Body of pancreas (tissue), 4 donors: ENCODE measurements around the gene PLCH1. TPM values are rescaled to one million over a fixed set of nuclear protein-coding genes. Genes with fewer than 3 reads are reported as not detected.

Source experiments
- ATAC-seq: fragments of 150-250 bp; one replicate; pipeline ENCODE4 v1.9.1; 2016
- DNase-seq, 4 donors: peaks; one replicate each; pipeline ENCODE4 v3.0.0-alpha.2; 2019
- H3K27ac ChIP-seq, 4 donors: fragments of 200-600 bp; sonication (generic); 1 replicate in 3 of 4; 2 replicates in 1 of 4; pipeline versions ENCODE4 v1.5.1 to v1.6.1; 2016 to 2019; ENCODE audit warnings: mild to moderate bottlenecking in 1 of 4, mixed read lengths in 1 of 4, moderate library complexity in 1 of 4
- H3K27me3 ChIP-seq, 2 donors: fragments of 200-600 bp; sonication (generic); one replicate each; pipeline ENCODE4 v1.6.0; 2016; ENCODE audit warnings: mild to moderate bottlenecking in 1 of 2
- H3K36me3 ChIP-seq, 2 donors: fragments of 200-600 bp; sonication (generic); replicated peaks in 1 of 2; 2 replicates each; pipeline ENCODE4 v1.5.1; 2016; ENCODE audit warnings: low read depth in 2 of 2; ENCODE audit not compliant: insufficient read depth in 1 of 2
- H3K4me1 ChIP-seq: fragments of 200-600 bp; sonication (generic); one replicate; pipeline ENCODE4 v1.6.0; 2016
- H3K4me3 ChIP-seq, 2 donors: fragments of 200-600 bp; sonication (generic); 1 replicate in 1 of 2; 2 replicates in 1 of 2; pipeline ENCODE4 v1.5.1; 2016 to 2019
- H3K9me3 ChIP-seq, 3 donors: fragments of 200-600 bp; sonication (generic); 1 replicate in 2 of 3; 2 replicates in 1 of 3; pipeline ENCODE4 v1.5.1; 2016
- POLR2A ChIP-seq, 3 donors: fragments of 450-650 bp; IDR thresholded peaks; one replicate each; pipeline ENCODE4 v1.6.1; 2016; ENCODE audit warnings: antibody characterized with exemption in 3 of 3, mild to moderate bottlenecking in 2 of 3
- WGBS, 2 donors: methylation state at CpG; one replicate each; pipeline ENCODE4 v1.1.5; 2017; 5-methylcytosine and 5-hydroxymethylcytosine counted together
- intact Hi-C: fragments of 100-400 bp; cut with DNase I; formaldehyde crosslinking; loops from one replicate; pipeline ENCODE4 v1.15.1; 2023
- total RNA-seq, 2 donors: library from RNA; depleted of rRNA; stranded (reverse); fragments of >200 nt; gene quantifications; one replicate each; pipeline ENCODE4 v1.1.0, GENCODE V29; 2016
- TF ChIP-seq, protein P1 (sequence below), 7 experiments: fragments of 450-650 bp in 4 of 7; fragments of 200-600 bp in 3 of 7; sonication (generic) in 3 of 7; IDR thresholded peaks; one replicate each; pipeline ENCODE4 v1.5.1; 2016 to 2019; ENCODE audit warnings: antibody characterized with exemption in 7 of 7

Gene PLCH1
- total RNA-seq, 2 donors from 2014 or later: 3.0 to 5.2 TPM

DNA sequence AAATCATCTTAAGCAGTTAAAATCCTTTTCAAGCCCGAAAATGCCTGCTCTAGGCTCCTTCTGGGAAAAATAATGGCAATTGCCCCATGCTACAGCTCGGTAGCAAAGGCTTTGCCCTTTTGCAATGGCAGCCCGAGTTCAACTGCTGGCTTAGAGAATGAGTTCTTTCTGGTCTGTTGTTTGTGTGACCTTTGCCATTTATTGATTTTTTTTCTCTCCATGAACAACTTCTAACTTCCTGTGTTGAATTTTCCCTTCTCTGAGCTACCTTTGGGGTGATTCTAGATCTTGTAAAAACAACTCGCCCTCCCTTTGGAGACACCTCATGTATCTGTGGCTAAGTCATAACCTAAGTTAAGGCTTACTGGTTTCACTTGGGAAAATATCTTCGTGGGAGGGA, 139.3 kb downstream of the PLCH1 start:
- ATAC-seq: peak; percentile 77
- intact Hi-C loops: no loop called here
- TF ChIP-seq, protein P1, sequence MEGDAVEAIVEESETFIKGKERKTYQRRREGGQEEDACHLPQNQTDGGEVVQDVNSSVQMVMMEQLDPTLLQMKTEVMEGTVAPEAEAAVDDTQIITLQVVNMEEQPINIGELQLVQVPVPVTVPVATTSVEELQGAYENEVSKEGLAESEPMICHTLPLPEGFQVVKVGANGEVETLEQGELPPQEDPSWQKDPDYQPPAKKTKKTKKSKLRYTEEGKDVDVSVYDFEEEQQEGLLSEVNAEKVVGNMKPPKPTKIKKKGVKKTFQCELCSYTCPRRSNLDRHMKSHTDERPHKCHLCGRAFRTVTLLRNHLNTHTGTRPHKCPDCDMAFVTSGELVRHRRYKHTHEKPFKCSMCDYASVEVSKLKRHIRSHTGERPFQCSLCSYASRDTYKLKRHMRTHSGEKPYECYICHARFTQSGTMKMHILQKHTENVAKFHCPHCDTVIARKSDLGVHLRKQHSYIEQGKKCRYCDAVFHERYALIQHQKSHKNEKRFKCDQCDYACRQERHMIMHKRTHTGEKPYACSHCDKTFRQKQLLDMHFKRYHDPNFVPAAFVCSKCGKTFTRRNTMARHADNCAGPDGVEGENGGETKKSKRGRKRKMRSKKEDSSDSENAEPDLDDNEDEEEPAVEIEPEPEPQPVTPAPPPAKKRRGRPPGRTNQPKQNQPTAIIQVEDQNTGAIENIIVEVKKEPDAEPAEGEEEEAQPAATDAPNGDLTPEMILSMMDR (IDR thresholded peaks at IDR 0.05): no peak
- no peak for TF ChIP-seq POLR2A (IDR thresholded peaks at IDR 0.05)
- H3K9me3 ChIP-seq: peaks cover 0 to 4% (median 0%) of the 10 kb centered on the region in 3 donors
- peak overlapping the region in 1 of 4 donors; percentile 18 for H3K27ac ChIP-seq
- no peaks in the 10 kb centered on the region for H3K27me3 ChIP-seq
- peaks cover 17% of the 10 kb centered on the region for H3K4me1 ChIP-seq
- DNase-seq: peak; percentile 6 to 33 (median 22)
- WGBS, 2 donors: 25 to 30% methylated on average over 5 of the region's 5 CpGs
- H3K4me3 ChIP-seq: no peak overlapping the region
- no peaks in the 10 kb centered on the region for H3K36me3 ChIP-seq

- TF ChIP-seq POLR2A (IDR thresholded peaks at IDR 0.05): no peak
- TF ChIP-seq, protein P1 (IDR thresholded peaks at IDR 0.05): no peak
- no peak overlapping the region for H3K27ac ChIP-seq
- ATAC-seq: no peak
- no peak overlapping the region for H3K4me3 ChIP-seq
- H3K9me3 ChIP-seq: peaks cover 0 to 3% (median 0%) of the 10 kb centered on the region in 3 donors
- H3K27me3 ChIP-seq: no peaks in the 10 kb centered on the region
- no peaks in the 10 kb centered on the region for H3K36me3 ChIP-seq
- 81 to 96% methylated on average over 5 of the region's 5 CpGs for WGBS, 2 donors
- peaks cover 17% of the 10 kb centered on the region for H3K4me1 ChIP-seq
- no peak for DNase-seq
- intact Hi-C loops: no loop called here
Observed at GRCh38 chr3:155604967-155605366, 139.9 kb downstream of the PLCH1 start.

GRCh38 chr3:155604126-155604525, 140.7 kb downstream of the PLCH1 start:
- H3K27ac ChIP-seq: no peak overlapping the region

DNA sequence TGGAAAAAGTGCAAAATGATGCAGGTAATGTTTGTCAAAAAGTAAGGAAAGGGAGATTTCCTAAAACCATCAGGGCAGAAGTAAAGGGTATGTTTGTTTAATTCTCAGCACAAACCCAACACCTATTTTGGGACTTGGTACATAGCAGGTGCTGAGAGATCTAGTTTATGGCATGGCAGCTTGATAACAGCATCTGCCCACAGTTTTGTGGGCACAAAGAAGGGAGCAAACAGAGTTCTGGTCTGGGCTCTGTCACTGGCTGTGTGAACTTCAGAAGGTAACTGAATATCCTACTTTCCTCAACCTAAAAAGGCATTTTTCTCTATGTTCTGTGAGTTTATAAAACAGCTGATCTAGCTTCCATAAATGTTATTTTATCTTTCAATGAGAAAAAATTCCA, 141.6 kb downstream of the PLCH1 start:
- Histone ChIP-seq H3K36me3 (no peaks in the 10 kb centered on the region), H3K4me1 (peaks cover 17% of the 10 kb centered on the region), H3K27ac (no peak overlapping the region), H3K27me3 (no peaks in the 10 kb centered on the region), H3K9me3 (no peaks in the 10 kb centered on the region), H3K4me3 (no peak overlapping the region)
- TF ChIP-seq, protein P1 (IDR thresholded peaks at IDR 0.05): no peak
- no peak for TF ChIP-seq POLR2A (IDR thresholded peaks at IDR 0.05)
- ATAC-seq (no peak), DNase-seq (no peak)
- intact Hi-C loops: no loop called here

More at GRCh38 chr3:155604126-155604525, 140.7 kb downstream of the PLCH1 start:
- WGBS, 2 donors: 89 to 95% methylated on average over 2 of the region's 2 CpGs
- Histone ChIP-seq H3K4me3 (no peak overlapping the region), H3K9me3 (no peaks in the 10 kb centered on the region), H3K27me3 (no peaks in the 10 kb centered on the region), H3K36me3 (no peaks in the 10 kb centered on the region), H3K4me1 (peaks cover 17% of the 10 kb centered on the region)
- no peak for DNase-seq
- intact Hi-C loops: no loop called here
- ATAC-seq: no peak
- TF ChIP-seq, protein P1 (IDR thresholded peaks at IDR 0.05): no peak
- TF ChIP-seq POLR2A (IDR thresholded peaks at IDR 0.05): no peak

DNA sequence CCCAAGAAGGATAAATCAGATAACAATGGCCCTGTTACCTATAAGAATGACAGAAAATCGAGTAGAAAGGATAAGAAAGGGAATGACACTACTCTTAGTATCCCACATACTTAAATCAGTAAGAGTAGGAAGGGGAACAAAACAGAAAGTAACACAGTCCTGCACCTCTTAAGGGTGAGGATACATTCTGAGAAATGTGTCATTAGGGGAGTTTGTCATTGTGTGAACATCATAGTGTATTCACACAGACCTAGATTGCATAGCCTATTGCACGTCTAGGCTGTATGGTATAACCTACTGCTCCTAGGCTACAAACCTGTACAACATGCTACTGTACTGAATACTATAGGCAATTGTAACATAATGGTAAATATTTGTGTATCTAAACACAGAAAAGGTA, 142.6 kb downstream of the PLCH1 start:
- Histone ChIP-seq H3K27ac (no peak overlapping the region), H3K36me3 (no peaks in the 10 kb centered on the region), H3K4me3 (no peak overlapping the region), H3K9me3 (no peaks in the 10 kb centered on the region), H3K27me3 (no peaks in the 10 kb centered on the region), H3K4me1 (peaks cover 17% of the 10 kb centered on the region)
- intact Hi-C loops: no loop called here
- TF ChIP-seq POLR2A (IDR thresholded peaks at IDR 0.05): no peak
- TF ChIP-seq, protein P1 (IDR thresholded peaks at IDR 0.05): no peak
- ATAC-seq (no peak), DNase-seq (no peak)
- WGBS, 2 donors: 24 to 59% methylated on average over 2 of the region's 2 CpGs
